SK-N-MC (cell line): ENCODE results near the gene DDX60.

Experiments
- EZH2 ChIP-seq: fragments of 200-600 bp; sonication (generic); IDR thresholded peaks from one replicate; pipeline ENCODE4 v1.6.1; 2017; ENCODE audit warnings: antibody characterized with exemption
- FOXP2 ChIP-seq: optimal IDR thresholded peaks from 2 replicates; pipeline ENCODE3; 2011; ENCODE audit warnings: mild to moderate bottlenecking, moderate library complexity; ENCODE audit not compliant: insufficient read depth; ENCODE audit errors: extremely low read length, control extremely low read depth
- POLR2AphosphoS5 ChIP-seq: IDR thresholded peaks from 2 replicates; pipeline ENCODE4 v1.6.1; 2012; ENCODE audit warnings: mild to moderate bottlenecking, low read depth, low read length, borderline replicate concordance

DNA sequence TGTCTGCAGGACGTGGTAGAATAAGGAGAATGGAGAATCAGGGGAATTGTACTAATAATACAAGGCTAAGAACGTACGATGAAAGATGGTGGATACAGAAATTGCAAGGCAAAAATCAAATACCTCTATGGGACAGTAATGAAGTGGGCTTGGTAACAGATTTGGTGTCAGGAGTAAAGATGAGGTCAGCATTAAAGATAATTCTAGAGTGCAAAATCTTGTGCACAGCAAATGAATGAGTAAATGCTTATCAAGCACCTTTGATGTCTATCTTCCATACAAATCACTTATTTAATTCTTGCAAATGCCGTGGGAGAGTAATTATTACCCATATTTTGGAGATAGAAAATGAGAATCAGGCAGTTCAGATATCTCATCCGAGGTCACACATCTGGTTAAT is 70.9 kb downstream of the DDX60 start:
- TF ChIP-seq POLR2AphosphoS5 (no peak), EZH2 (no peak), FOXP2 (no peak)
